Measurements from ENCODE around the gene AGPAT3.
"Not testable (repeated sequence)": the region's sequence is repeated elsewhere in the genome, so short reads cannot be mapped to it uniquely, and the experiment has no call there.

Gene AGPAT3, protein sequence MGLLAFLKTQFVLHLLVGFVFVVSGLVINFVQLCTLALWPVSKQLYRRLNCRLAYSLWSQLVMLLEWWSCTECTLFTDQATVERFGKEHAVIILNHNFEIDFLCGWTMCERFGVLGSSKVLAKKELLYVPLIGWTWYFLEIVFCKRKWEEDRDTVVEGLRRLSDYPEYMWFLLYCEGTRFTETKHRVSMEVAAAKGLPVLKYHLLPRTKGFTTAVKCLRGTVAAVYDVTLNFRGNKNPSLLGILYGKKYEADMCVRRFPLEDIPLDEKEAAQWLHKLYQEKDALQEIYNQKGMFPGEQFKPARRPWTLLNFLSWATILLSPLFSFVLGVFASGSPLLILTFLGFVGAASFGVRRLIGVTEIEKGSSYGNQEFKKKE

DNA sequence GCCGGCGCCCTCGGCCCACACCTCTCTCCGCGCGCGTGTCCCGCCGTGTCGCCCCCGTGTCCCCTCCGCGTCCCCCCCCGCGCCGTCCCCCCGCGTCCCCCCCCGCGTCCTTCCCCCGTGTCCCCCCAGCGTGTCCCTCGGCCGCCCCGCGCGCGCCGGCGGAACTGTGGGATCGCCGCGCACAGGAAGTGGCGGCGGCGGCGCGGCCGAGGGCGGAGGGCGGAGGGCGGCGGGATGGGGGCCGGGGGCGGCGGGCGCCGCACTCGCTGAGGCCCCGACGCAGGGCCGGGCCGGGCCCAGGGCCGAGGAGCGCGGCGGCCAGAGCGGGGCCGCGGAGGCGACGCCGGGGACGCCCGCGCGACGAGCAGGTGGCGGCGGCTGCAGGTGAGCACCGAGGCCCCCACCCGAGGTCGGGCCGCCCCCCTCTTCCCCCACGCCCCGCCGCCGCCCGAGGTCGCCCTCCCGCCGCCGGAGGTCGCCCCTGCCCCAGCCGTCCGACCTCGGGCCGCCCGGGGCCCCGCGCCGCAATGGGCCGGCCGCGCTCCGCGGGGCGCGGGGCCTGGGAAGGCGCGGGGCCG, at the start of gene AGPAT3:
Gene AGPAT3, plus strand, starts transcription at position 262 of the 578 bp plus-strand sequence. CDS start 94,459 bp downstream, outside the sequence.
- Mint-ChIP-seq H3K36me3 (peaks cover 17% of the 10 kb centered on the region), H3K27me3 (no peaks in the 10 kb centered on the region), H3K4me1 (peaks cover 52% of the 10 kb centered on the region), H3K9me3 (no peaks in the 10 kb centered on the region), H3K4me3 (peak within 1 kb of the TSS; percentile 74), H3K27ac (peak within 1 kb of the TSS; percentile 87)
- peak; percentile 49 for ATAC-seq

DNA sequence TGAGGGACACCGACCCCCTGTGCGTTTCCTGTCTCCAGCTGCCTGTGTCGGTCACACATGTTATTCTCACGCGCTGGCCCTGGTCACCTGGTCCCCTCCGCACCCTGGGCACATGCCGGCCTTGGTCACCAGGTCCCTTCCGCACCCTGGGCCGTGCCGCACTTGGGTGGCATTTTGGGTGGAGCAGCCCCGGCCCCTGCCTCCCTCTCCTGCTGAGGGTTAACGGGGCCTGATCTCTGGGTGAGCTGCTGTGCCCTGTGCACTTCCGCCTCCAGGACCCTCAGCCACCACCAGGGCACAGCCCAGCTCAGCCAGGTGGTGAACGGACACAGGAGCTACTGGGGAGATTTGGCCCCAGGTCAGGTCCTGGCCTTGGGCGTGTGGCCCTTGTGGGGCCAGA, 49.0 kb upstream of the AGPAT3 start:
- Mint-ChIP-seq H3K36me3 (peaks cover 7% of the 10 kb centered on the region), H3K4me3 (no peak overlapping the region), H3K9me3 (peaks cover 5% of the 10 kb centered on the region), H3K27ac (no peak overlapping the region), H3K4me1 (peaks cover 27% of the 10 kb centered on the region), H3K27me3 (peaks cover 54% of the 10 kb centered on the region)
- ATAC-seq, result no peak

- Mint-ChIP-seq H3K4me3 (no peak overlapping the region), H3K4me1 (peaks cover 22% of the 10 kb centered on the region), H3K9me3 (peaks cover 5% of the 10 kb centered on the region), H3K36me3 (peaks cover 7% of the 10 kb centered on the region), H3K27me3 (peaks cover 51% of the 10 kb centered on the region), H3K27ac (no peak overlapping the region)
- ATAC-seq, result no peak
These were observed 48.4 kb upstream of the AGPAT3 start for GRCh38 chr21:43816611-43817071.

DNA sequence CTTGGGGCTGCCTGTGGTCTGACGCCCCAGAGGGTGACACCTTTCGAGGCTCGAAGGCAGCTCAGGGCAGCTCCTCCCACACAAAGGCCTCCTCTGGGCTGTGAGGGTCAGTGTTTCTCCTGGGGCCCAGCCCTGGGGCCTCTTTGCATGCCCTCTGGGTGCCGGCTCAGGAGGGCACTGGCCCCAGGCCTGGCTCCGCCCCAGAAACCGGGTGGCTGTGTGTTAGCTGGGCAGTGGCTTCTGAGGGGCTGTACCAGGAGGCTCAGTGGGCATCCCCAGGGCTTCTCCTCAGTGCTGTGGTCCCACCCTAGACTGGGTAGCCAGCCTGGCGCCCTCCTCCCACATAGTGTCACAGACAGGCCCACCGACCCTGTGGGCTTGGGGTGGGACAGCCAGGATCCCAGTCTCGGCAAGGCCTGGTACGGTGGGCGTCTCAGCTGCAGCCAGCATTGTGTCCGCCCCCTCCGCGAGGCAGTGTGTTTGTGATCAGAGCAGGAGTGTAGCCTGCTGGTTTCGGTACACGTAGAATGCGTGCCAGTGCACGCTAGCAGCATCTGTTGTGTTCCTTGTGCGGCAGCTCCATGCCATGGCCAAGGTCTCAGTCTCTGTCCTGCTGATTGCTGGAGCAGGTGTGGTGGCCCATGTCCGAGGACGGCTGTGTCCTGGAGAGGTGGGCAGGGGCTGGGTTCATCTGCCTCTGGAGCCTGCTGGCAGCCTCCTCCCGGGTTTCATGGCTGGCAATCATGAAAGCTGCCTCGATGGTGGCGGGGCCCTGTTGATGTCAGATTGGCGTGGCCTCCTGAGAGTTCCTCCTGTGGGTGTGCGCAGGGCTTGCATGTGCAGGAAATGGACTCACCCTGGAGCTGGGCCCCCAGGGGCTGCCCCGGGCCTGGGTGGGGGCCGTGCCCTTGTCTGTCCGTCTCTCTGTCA, 47.6 kb upstream of the AGPAT3 start:
- Mint-ChIP-seq H3K36me3 (peaks cover 7% of the 10 kb centered on the region), H3K4me1 (peaks cover 19% of the 10 kb centered on the region), H3K27me3 (peaks cover 46% of the 10 kb centered on the region), H3K27ac (no peak overlapping the region), H3K9me3 (peaks cover 5% of the 10 kb centered on the region), H3K4me3 (no peak overlapping the region)
- ATAC-seq, result peak; percentile 13

DNA sequence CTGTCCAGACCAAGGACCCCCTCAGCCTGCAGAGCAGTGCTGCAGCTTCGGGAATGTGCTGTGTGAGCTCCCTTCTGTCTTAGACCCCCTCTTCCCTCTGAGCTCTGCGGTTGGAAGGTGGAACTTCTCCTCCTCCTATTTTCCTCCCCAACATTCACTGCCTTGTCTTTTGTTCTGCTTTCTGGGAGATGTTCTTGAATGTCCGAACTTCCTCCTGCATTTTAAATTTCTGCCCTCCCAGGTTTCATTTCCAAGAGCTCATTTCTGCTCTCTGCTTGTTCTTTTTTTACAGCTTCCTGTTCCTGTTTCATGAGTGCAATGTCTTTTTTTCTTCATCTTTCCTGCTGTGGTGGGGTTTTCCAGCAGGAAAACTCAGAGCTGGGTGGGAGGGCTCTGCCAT, 46.3 kb upstream of the AGPAT3 start:
- Mint-ChIP-seq H3K36me3 (peaks cover 7% of the 10 kb centered on the region), H3K4me1 (peaks cover 15% of the 10 kb centered on the region), H3K9me3 (peaks cover 5% of the 10 kb centered on the region), H3K27ac (no peak overlapping the region), H3K4me3 (no peak overlapping the region), H3K27me3 (peaks cover 41% of the 10 kb centered on the region)
- no peak for ATAC-seq

DNA sequence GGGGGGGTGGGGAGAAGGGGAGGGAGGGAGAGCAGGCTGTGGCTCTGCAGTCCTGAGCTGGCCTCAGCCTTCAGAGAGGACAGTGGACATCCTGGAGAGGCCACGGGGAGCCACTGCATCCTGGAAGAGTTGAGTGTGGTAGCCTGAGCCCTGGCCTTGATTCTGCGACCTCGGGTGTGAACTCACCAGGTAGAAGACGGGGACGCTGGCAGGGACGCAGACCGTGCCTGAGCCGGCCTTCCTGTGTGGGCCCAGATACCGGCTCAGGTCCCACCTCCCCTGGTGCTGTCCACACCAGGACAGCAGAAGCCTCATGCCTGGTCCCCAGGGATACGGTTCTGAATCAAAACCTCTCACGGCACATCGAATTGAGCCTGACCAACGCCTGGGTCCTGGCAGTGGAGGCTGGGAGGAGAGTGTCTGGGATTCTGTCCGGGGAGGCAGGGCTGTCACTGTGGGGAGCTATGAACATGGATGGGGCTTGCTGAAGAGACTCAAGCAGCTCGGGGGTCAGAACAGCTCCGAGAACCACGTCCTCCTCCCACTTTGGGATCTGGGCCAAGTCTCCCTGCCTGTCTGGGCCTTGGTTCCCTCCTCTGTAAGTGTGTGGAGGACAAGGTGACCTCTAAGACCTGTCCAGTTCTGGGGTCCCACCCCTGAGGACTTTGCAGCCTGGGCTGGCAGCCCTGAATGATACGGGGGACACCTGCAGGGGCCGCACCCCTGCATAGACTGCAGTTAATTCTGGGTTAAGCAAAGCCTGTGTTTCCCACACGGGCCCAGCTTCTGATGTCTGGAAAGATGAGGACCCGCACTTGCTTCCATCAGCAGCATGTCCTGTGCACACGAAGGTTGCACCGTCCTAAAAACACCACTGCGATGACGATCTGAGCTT, 45.3 kb upstream of the AGPAT3 start:
- Mint-ChIP-seq H3K27me3 (peaks cover 33% of the 10 kb centered on the region), H3K36me3 (peaks cover 7% of the 10 kb centered on the region), H3K27ac (no peak overlapping the region), H3K9me3 (peaks cover 5% of the 10 kb centered on the region), H3K4me1 (peaks cover 11% of the 10 kb centered on the region), H3K4me3 (no peak overlapping the region)
- ATAC-seq, result no peak

- peaks cover 27% of the 10 kb centered on the region for H3K27me3 Mint-ChIP-seq
- no peak overlapping the region for H3K4me3 Mint-ChIP-seq
- H3K36me3 Mint-ChIP-seq, result peaks cover 7% of the 10 kb centered on the region
- H3K9me3 Mint-ChIP-seq, result peaks cover 5% of the 10 kb centered on the region
- no peak for ATAC-seq
- no peak overlapping the region for H3K27ac Mint-ChIP-seq
- H3K4me1 Mint-ChIP-seq, result peaks cover 7% of the 10 kb centered on the region
These were observed 44.6 kb upstream of the AGPAT3 start for GRCh38 chr21:43820466-43820865.

- H3K27me3 Mint-ChIP-seq, result peaks cover 31% of the 10 kb centered on the region
- H3K36me3 Mint-ChIP-seq, ATAC-seq, H3K27ac Mint-ChIP-seq, H3K9me3 Mint-ChIP-seq, H3K4me1 Mint-ChIP-seq, H3K4me3 Mint-ChIP-seq: not testable (repeated sequence)
These were observed 42.9 kb upstream of the AGPAT3 start for GRCh38 chr21:43822166-43822565.

- not testable (repeated sequence) for H3K4me3 Mint-ChIP-seq, H3K36me3 Mint-ChIP-seq, H3K4me1 Mint-ChIP-seq, H3K9me3 Mint-ChIP-seq, ATAC-seq, H3K27ac Mint-ChIP-seq
- peaks cover 28% of the 10 kb centered on the region for H3K27me3 Mint-ChIP-seq
These were observed 42.3 kb upstream of the AGPAT3 start for GRCh38 chr21:43822741-43823140.

DNA sequence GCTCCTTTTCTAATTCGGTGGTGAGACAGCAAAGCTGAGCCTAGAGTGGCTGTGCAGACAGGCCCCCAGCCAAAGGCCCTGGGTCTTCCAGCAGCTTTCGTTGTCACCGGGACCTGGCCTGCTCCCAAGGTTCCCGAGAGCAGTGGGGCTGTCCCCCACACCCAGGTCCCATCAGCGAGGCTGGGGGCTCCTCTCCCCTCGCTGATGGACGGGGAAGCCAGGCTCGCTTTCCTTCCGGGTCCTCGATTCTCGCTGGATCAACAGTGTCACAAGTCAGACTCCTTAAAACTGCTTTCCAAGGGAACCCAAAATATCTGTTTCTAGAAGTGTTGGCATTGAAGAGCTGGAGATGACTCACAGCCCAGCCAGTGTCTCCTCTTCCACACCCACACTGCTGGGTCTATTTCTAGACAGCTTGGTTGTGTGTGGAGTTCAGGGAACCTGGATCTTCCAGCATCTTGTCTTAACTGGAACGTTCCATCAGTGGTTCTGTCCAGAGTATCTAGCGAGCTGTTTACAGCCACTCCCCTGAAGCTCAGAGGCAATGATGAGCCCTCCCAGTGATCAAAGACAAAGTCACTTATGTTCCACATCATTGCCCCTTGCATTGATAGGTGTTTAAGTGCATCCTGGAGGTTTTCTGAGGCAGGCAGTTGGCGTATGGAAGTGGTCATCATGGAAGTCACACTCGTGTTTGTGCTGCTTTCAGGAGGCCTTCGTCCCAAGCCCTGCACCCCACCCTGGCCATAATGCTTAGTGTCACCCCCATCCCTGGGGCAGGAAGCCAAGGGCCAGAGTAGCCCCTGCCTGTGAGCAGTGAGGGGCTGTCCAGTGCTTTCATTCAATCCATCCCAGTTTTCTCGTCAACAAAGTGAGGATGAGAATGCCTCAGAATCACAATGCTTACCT, 40.4 kb upstream of the AGPAT3 start:
- Mint-ChIP-seq H3K27me3 (peaks cover 19% of the 10 kb centered on the region), H3K9me3 (no peaks in the 10 kb centered on the region), H3K4me1 (no peaks in the 10 kb centered on the region), H3K4me3 (no peak overlapping the region), H3K27ac (no peak overlapping the region), H3K36me3 (no peaks in the 10 kb centered on the region)
- ATAC-seq, result no peak

DNA sequence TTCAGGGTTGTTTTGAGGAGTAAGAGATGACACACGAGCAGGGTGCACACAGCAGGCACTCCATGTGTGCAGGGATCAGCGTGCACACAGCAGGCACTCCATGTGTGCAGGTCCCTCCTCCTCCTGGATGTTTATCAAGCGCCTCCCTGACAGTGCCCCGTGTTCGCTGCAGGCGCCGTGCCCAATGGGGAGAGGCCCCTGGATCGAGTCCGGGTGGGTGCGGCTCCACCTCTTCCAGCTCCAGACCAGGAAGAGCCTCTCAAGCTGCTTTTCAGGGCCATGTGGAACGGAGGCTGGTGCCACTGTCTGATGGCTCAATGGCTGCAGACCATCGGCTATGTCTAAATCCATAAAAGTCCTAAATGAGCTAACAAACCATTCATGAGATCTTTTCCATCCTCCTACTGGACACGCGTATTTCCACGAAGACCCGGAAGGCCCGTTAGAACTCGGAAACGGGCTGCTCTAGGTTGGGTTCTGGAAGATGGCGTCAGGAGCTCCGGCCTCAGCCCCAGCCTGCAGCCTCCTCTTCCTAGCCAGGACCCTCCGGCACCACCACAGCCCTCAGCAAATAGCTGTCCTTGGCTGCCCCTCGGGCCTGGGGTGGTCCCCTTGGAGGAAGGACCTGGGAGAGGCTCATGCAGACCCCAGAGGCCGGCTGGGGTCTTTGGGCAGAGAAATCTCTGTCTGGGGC, 39.6 kb upstream of the AGPAT3 start:
- no peak for ATAC-seq
- no peaks in the 10 kb centered on the region for H3K9me3 Mint-ChIP-seq
- no peak overlapping the region for H3K4me3 Mint-ChIP-seq
- peaks cover 27% of the 10 kb centered on the region for H3K27me3 Mint-ChIP-seq
- no peak overlapping the region for H3K27ac Mint-ChIP-seq
- no peaks in the 10 kb centered on the region for H3K4me1 Mint-ChIP-seq
- no peaks in the 10 kb centered on the region for H3K36me3 Mint-ChIP-seq

DNA sequence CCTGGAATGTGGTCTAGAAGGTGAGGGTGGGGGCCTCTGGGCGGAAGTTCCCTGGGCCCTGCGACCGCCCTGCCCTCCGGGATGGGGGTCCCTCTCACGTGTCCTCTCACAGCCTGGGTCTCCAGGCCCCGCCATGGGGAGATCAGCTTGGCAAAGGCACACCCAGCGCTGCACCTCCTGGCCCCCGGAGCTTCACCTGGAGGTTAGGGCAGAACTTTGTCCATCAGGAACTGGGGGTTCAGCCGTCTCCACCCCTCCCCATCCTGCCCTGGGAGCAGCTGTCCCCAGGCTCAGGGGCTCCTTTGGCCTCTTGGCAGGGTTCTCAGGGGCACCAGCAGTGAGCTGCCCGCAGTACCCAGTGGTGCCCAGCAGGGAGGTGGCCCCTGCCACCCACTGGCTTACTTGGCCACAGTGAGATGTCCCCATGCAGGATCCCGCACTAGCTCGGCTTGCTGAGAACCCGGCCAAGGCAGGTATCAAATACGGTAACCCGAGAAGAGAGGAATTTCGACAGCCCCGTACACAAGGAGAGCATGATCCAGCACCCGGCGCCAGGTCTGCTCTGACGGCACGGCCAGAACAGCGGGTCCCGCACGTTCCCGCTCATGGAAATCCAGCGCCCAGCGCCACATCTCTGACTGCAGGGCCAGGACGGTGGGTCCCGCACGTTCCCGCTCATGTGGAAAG, 38.9 kb upstream of the AGPAT3 start:
- Mint-ChIP-seq H3K4me1 (no peaks in the 10 kb centered on the region), H3K36me3 (no peaks in the 10 kb centered on the region), H3K4me3 (no peak overlapping the region), H3K9me3 (no peaks in the 10 kb centered on the region), H3K27ac (no peak overlapping the region), H3K27me3 (peaks cover 34% of the 10 kb centered on the region)
- ATAC-seq, result no peak

GRCh38 chr21:43826623-43826974, 38.4 kb upstream of the AGPAT3 start:
- Mint-ChIP-seq H3K36me3 (no peaks in the 10 kb centered on the region), H3K4me1 (no peaks in the 10 kb centered on the region), H3K4me3 (no peak overlapping the region), H3K27ac (no peak overlapping the region), H3K9me3 (no peaks in the 10 kb centered on the region), H3K27me3 (peaks cover 39% of the 10 kb centered on the region)
- ATAC-seq, result no peak
